Measurements from ENCODE around the gene MYO5A.
"Not testable (repeated sequence)": the region's sequence is repeated elsewhere in the genome, so short reads cannot be mapped to it uniquely, and the experiment has no call there.

MYO5A gene

GRCh38 chr15:52428297-52428696, 100.4 kb downstream of the MYO5A start:
- no peak overlapping the region for H3K27ac ChIP-seq
- DNase-seq (ENCODE audit: low read depth, low spot score) = no peak

GRCh38 chr15:52427804-52428203, 100.9 kb downstream of the MYO5A start:
- H3K27ac ChIP-seq = no peak overlapping the region
- no peak for DNase-seq (ENCODE audit: low read depth, low spot score)

GRCh38 chr15:52424856-52425431, 103.7 kb downstream of the MYO5A start:
- DNase-seq (ENCODE audit: low read depth, low spot score) = no peak
- no peak overlapping the region for H3K27ac ChIP-seq

GRCh38 chr15:52423852-52424251, 104.8 kb downstream of the MYO5A start:
- DNase-seq (ENCODE audit: low read depth, low spot score) = no peak
- no peak overlapping the region for H3K27ac ChIP-seq

GRCh38 chr15:52422001-52422400, 106.7 kb downstream of the MYO5A start:
- DNase-seq (ENCODE audit: low read depth, low spot score) = no peak
- no peak overlapping the region for H3K27ac ChIP-seq

GRCh38 chr15:52421029-52421428, 107.7 kb downstream of the MYO5A start:
- DNase-seq (ENCODE audit: low read depth, low spot score) = no peak
- no peak overlapping the region for H3K27ac ChIP-seq

- no peak overlapping the region for H3K27ac ChIP-seq
- DNase-seq (ENCODE audit: low read depth, low spot score) = no peak
These were observed 109.2 kb downstream of the MYO5A start for GRCh38 chr15:52419494-52419893.

GRCh38 chr15:52417957-52418356, 110.7 kb downstream of the MYO5A start:
- H3K27ac ChIP-seq = peak overlapping the region; percentile 31

GRCh38 chr15:52417521-52417920, 111.2 kb downstream of the MYO5A start:
- no peak for DNase-seq (ENCODE audit: low read depth, low spot score)

More at GRCh38 chr15:52417957-52418356, 110.7 kb downstream of the MYO5A start:
- DNase-seq (ENCODE audit: low read depth, low spot score) = no peak

GRCh38 chr15:52416566-52416965, 112.1 kb downstream of the MYO5A start:
- H3K27ac ChIP-seq; DNase-seq (ENCODE audit: low read depth, low spot score): not testable (repeated sequence)

More at GRCh38 chr15:52417521-52417920, 111.2 kb downstream of the MYO5A start:
- peak overlapping the region; percentile 31 for H3K27ac ChIP-seq

- no peak for DNase-seq (ENCODE audit: low read depth, low spot score)
- no peak overlapping the region for H3K27ac ChIP-seq
These were observed 113.1 kb downstream of the MYO5A start for GRCh38 chr15:52415628-52416027.

- H3K27ac ChIP-seq = no peak overlapping the region
- DNase-seq (ENCODE audit: low read depth, low spot score) = no peak
These were observed 113.7 kb downstream of the MYO5A start for GRCh38 chr15:52414936-52415335.

- H3K27ac ChIP-seq = no peak overlapping the region
- DNase-seq (ENCODE audit: low read depth, low spot score) = peak; percentile 20
These were observed 119.9 kb downstream of the MYO5A start for GRCh38 chr15:52408823-52409222.

- DNase-seq (ENCODE audit: low read depth, low spot score) = no peak
- H3K27ac ChIP-seq = no peak overlapping the region
These were observed 121.3 kb downstream of the MYO5A start for GRCh38 chr15:52407374-52407773.

- no peak for DNase-seq (ENCODE audit: low read depth, low spot score)
- H3K27ac ChIP-seq = no peak overlapping the region
These were observed 122.1 kb downstream of the MYO5A start for GRCh38 chr15:52406601-52407000.

GRCh38 chr15:52405856-52406255, 122.8 kb downstream of the MYO5A start:
- no peak for DNase-seq (ENCODE audit: low read depth, low spot score)
- H3K27ac ChIP-seq = no peak overlapping the region

GRCh38 chr15:52397118-52397517, 131.6 kb downstream of the MYO5A start:
- no peak overlapping the region for H3K27ac ChIP-seq
- DNase-seq (ENCODE audit: low read depth, low spot score) = no peak

- H3K27ac ChIP-seq = no peak overlapping the region
- no peak for DNase-seq (ENCODE audit: low read depth, low spot score)
These were observed 134.6 kb downstream of the MYO5A start for GRCh38 chr15:52394118-52394517.

- peak; percentile 55 for DNase-seq (ENCODE audit: low read depth, low spot score)
- H3K27ac ChIP-seq = no peak overlapping the region
These were observed 136.5 kb downstream of the MYO5A start for GRCh38 chr15:52392008-52392687.

- H3K27ac ChIP-seq = no peak overlapping the region
- DNase-seq (ENCODE audit: low read depth, low spot score) = no peak
These were observed 137.6 kb downstream of the MYO5A start for GRCh38 chr15:52391069-52391468.

GRCh38 chr15:52385670-52386069, 143.0 kb downstream of the MYO5A start:
- no peak for DNase-seq (ENCODE audit: low read depth, low spot score)
- no peak overlapping the region for H3K27ac ChIP-seq

- no peak for DNase-seq (ENCODE audit: low read depth, low spot score)
- no peak overlapping the region for H3K27ac ChIP-seq
These were observed 145.5 kb downstream of the MYO5A start for GRCh38 chr15:52383100-52383588.
